ENCODE results near the gene OR56B1. TPM values are rescaled to one million over a fixed set of nuclear protein-coding genes. Genes with fewer than 3 reads are reported as not detected.

Gene OR56B1
- polyA plus RNA-seq, 12 donors = not detected

DNA sequence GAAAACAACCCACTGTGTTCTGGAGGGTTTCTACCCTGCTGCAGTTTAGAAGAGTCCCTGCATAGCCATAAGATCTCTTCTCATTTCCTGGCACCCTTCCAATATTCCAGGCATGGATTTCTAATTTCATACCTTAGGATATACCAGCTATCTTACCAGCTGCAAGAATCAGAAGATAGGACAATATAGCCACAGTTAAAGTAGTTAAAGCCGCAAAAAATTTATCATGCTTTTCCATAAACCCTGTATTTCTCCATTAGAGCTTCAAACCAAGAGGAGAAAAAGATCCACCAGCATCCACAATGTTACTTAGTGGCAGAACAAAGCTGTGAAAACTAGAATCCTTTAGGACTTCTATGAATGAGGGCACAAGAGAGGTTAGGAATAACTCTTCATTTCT is 8.6 kb upstream of the OR56B1 start:
- no peak for DNase-seq

- DNase-seq = no peak
Observed at GRCh38 chr11:5737091-5737490, 843 bp downstream of the OR56B1 start.

GRCh38 chr11:5737670-5738392 is 1.6 kb downstream of the OR56B1 start:
- DNase-seq = no peak

DNA sequence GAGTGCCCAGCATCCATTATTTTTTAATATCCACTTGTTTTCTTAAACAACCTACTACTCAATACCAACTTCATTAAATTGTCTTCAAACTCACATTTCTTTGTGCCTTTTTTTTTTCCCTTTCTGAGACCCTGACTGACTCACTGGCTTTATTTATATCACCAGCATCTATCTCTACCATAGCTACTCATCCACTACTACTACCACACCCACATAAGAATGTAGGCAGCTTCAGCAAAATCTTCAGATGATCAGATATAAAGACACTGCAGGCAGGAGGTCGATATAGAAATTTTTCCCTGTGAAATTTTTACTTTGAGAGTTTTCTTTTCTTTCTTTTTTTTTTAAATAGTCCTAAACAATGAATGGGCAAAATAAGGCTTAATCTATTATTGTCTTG is 2.2 kb downstream of the OR56B1 start:
- DNase-seq = no peak

DNA sequence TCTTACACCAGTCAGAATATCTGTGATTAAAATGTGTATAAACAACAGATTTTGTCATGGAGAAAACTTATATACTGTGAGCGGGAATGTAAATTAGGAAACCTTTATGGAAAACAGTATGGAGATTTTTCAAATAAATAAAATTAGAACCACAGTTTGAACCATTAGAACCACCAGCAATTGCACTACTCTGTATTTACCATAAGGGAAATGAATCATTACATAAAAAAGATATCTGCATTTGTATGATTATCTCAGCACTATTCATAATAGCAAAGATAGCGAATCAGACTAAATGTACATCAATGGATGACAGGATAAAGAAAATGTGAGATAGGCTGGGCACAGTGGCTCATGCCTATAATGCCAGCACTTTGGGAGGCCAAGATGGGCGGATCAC is 10.4 kb downstream of the OR56B1 start:
- no peak for DNase-seq

DNA sequence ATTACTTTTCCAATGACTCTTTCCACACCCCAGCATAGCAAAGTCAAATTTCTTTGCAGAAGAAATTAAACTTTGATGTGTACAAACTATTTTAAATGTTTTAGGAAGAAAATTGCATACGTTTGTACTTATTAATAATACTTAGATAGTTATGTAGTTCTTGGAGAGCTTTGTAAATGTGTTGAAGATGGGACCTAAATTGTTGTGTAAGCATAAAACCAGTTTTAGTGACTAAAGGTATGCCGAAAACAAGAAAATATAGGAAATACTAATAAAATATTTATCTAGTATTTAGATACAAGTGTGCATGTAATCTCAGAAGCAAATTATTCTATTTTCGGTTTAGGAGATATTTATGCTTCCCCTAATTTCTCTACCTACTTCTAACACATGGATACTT is 13.6 kb downstream of the OR56B1 start:
- DNase-seq = no peak

GRCh38 chr11:5753943-5754342 is 17.7 kb downstream of the OR56B1 start, which contains the start of gene OR52N4:
TSS of gene OR52N4 (plus strand) at chr11:5754243. CDS start at chr11:5754741, 498 bp downstream.
- DNase-seq = no peak

GRCh38 chr11:5767056-5767455 is 30.8 kb downstream of the OR56B1 start:
- no peak for DNase-seq

DNA sequence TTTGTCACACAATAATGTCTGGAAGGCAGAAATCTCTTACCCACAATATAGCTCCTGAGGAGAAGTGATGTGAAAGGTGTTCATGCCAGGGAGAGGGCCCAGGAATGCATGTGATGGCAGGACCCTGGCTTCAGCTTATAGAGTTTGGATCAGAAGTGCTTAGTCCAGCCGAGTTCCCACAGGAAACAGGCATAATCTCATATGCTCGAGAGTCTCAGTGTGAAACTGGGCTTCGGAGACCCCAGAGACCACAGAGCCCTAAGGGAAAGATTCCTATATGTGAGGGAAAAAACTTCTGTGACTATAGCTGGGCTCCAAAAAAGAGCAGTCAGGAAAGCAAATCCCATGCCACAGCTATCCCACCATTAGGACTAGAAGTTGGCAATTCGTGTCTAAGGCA is 47.0 kb downstream of the OR56B1 start, which contains the start of gene OR52N5:
Gene OR52N5, minus strand, starts transcription at position 101 of the 400 bp plus-strand sequence. CDS start 4,721 bp downstream, outside the sequence.
- DNase-seq = no peak

Other genes with a start within 250 kb of the OR56B1 start
- gene OR52D1, start 247.8 kb upstream of the OR56B1 start, polyA plus RNA-seq (ENCODE audit: insufficient read length in 12 of 12) = not detected
- not detected for gene UBQLN3, start 226.5 kb upstream of the OR56B1 start, polyA plus RNA-seq (ENCODE audit: insufficient read length in 12 of 12)
- gene UBQLNL, start 219.7 kb upstream of the OR56B1 start, polyA plus RNA-seq (ENCODE audit: insufficient read length in 12 of 12) = under 1 TPM in 10 of 12 donors, not detected in 2; 0.11 to 0.77 (median 0.17) TPM
- gene OR52H1, start 187.9 kb upstream of the OR56B1 start, polyA plus RNA-seq (ENCODE audit: insufficient read length in 12 of 12) = under 1 TPM in 1 of 12 donors, not detected in 11; 0.29 TPM
- gene OR52B6, start 155.6 kb upstream of the OR56B1 start, polyA plus RNA-seq (ENCODE audit: insufficient read length in 12 of 12) = under 1 TPM in 1 of 12 donors, not detected in 11; 0.17 TPM
- 1 to 10 TPM in 8 of 12 donors, under 1 TPM in 2, not detected in 2; 0.93 to 3.6 (median 1.3) TPM for gene TRIM6, start 139.8 kb upstream of the OR56B1 start, polyA plus RNA-seq (ENCODE audit: insufficient read length in 12 of 12)
- gene TRIM34, start 111.4 kb upstream of the OR56B1 start, polyA plus RNA-seq (ENCODE audit: insufficient read length in 12 of 12) = 1 to 10 TPM in 10 of 12 donors, not detected in 2; 2.9 to 9.6 (median 4.4) TPM
- gene TRIM5, start 51.4 kb upstream of the OR56B1 start, polyA plus RNA-seq (ENCODE audit: insufficient read length in 12 of 12) = 10 to 100 TPM in 11 of 12 donors, not detected in 1; 10.8 to 23.6 (median 14.5) TPM
- 10 to 100 TPM in 4 of 12 donors, 1 to 10 TPM in 7, not detected in 1; 4.5 to 17.5 (median 9.6) TPM for gene TRIM22, start 46.7 kb upstream of the OR56B1 start, polyA plus RNA-seq (ENCODE audit: insufficient read length in 12 of 12)
- gene OR52N4, start 17.8 kb downstream of the OR56B1 start, polyA plus RNA-seq (ENCODE audit: insufficient read length in 12 of 12) = not detected
- not detected for gene OR52N5, start 46.9 kb downstream of the OR56B1 start, polyA plus RNA-seq (ENCODE audit: insufficient read length in 12 of 12)
- not detected for gene OR52N1, start 54.8 kb downstream of the OR56B1 start, polyA plus RNA-seq (ENCODE audit: insufficient read length in 12 of 12)
- gene OR52N2, start 72.5 kb downstream of the OR56B1 start, polyA plus RNA-seq (ENCODE audit: insufficient read length in 12 of 12) = not detected
- gene OR52E6, start 105.4 kb downstream of the OR56B1 start, polyA plus RNA-seq (ENCODE audit: insufficient read length in 12 of 12) = not detected
- not detected for gene OR52E8, start 121.2 kb downstream of the OR56B1 start, polyA plus RNA-seq (ENCODE audit: insufficient read length in 12 of 12)
- gene OR52E4, start 144.2 kb downstream of the OR56B1 start, polyA plus RNA-seq (ENCODE audit: insufficient read length in 12 of 12) = under 1 TPM in 1 of 12 donors, not detected in 11; 0.05 TPM
- gene OR52E5, start 156.8 kb downstream of the OR56B1 start, polyA plus RNA-seq (ENCODE audit: insufficient read length in 12 of 12) = not detected
- not detected for gene OR56A3, start 205.8 kb downstream of the OR56B1 start, polyA plus RNA-seq (ENCODE audit: insufficient read length in 12 of 12)
- not detected for gene OR56A5, start 232.0 kb downstream of the OR56B1 start, polyA plus RNA-seq (ENCODE audit: insufficient read length in 12 of 12)

All from muscle of arm (tissue), 12 donors.